Stimulated activated CD4-positive, alpha-beta T cell treated with anti-CD3 and anti-CD28 coated beads, Interleukin-2, amount 100 ng/mL, for 48 hours (primary cell): ENCODE results near the gene DDX41.
"Not testable (repeated sequence)": the region's sequence is repeated elsewhere in the genome, so short reads cannot be mapped to it uniquely, and the experiment has no call there.

Experiments
- DNase-seq, 2 donors: peaks; one replicate each; pipeline ENCODE4 v3.0.0-alpha.2; 2020

The DDX41 gene

DNA sequence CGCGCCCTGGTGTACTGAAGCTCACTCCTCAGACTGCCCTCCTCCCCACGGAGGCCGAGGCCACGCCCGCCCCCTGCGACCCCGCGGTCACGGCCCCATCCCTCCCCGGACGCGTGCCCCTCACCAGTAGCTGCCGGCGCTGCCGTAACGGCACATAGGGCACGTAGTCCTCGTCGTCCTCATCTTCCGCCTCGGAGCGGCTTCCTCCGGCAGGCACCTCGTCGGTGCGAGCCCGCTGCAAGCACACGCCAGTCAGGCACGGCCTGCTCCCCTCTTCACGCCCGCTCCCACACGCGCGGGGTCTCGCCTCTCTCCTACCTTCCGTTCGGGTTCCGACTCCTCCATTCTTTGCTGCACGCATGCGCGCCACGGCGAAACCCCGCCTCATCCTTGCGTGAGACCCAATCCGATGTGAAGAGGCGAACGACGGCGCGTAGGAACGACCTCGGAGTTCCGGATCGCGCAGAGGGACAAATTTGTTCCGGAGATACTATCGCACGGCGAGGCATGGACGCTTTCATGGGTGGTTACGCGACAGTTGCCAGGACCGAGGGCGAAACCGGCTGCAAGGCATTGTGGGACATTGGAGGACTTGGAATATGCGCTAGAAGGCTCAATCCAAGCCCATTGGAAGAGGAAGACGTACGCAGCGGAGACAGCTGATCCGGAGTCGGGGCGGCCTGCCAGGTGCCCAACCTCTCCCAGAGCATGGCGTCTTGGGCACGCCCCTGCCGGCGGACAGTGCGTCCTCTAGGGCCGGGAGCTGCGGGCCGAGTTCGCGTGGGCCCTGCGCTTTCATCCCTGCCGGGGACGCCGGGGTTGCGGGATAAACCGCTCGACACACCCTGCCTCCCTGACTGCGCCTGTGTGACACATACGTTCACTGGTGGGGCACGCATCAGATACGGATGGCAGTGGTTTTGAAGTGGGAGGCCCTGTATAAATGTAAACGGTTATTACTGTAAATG, at the start of gene DDX41:
Gene DDX41 (minus strand): TSS at position 361 of the 968 bp plus-strand sequence. CDS start 16 bp downstream, at position 345.
- DNase-seq, result peak; percentile 94 to 95

DNA sequence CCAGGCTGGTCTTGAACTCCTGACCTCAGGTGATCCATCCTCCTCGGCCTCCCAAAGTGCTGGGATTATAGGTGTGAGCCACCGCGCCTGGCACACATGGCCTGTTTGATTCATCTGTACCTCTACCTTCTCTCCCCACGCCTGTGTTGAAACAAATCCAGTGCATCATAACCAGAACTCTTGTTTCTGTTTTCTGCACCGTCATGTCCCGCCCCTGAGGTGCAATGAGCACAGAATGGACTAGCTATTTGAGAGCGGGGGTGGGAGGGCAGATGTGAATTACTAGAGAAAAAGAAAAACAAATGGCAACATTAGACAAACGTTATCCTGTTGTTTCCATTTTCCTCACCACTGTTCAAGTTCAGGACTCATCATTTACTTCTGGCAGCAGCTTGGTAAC, 48.3 kb upstream of the DDX41 start:
- DNase-seq, result no peak

DNA sequence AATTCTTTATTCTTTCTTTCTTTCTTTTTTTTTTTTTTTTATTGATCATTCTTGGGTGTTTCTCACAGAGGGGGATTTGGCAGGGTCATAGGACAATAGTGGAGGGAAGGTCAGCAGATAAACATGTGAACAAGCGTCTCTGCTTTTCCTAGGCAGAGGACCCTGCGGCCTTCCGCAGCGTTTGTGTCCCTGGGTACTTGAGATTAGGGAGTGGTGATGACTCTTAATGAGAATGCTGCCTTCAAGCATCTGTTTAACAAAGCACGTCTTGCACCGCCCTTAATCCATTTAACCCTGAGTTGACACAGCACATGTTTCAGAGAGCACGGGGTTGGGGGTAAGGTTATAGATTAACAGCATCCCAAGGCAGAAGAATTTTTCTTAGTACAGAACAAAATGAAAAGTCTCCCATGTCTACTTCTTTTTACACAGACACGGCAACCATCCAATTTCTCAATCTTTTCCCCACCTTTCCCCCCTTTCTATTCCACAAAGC, 42.7 kb upstream of the DDX41 start:
- DNase-seq, result not testable (repeated sequence)

DNA sequence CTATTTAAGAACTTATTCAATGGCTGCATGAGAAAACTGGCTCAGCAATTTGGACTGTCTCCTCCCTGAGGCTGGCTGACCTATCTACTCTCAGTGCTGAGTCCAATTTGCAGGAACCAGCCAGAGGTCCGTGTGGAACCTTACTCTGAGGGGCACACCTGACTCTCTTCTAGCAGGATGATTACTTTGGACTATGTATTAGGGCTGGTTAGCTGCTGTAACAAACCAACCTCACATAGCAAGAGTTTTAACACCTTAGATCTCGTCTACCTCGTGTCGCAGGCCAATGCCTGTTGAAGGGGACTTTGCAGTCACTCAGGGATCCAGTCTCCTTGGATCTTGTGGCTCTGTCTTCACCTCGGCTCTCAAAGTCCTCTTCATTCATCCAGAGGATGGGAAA, 41.0 kb upstream of the DDX41 start:
- DNase-seq, result no peak

DNA sequence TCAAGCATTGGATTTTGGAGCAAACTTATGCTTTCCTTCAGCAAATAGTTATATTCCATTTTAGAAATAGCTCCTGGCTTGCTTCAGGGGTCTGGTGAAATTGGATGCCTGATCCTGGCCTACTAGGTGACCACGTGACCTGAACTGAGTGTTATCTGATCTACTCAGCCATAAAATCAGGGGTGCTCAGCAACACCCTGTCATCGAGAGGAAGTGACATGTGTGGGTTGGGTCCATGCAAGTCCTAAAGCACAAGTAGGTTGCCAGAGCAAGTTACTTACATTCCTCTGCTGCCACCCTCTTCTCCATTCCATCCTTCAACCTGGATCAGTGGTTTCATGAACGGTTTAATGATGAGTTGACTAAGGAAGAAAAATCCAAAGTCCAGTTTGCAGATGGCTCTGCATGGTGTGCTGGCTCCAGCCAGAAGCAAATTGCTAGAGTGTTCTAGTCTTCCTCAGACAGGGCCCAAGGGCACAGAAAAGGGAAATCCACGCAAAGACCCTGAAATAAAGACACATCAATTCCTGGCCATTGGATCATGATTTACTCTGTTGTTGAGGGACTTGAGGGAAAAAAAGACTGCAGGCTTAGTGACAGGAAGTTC, 40.4 kb upstream of the DDX41 start:
- DNase-seq, result no peak

DNA sequence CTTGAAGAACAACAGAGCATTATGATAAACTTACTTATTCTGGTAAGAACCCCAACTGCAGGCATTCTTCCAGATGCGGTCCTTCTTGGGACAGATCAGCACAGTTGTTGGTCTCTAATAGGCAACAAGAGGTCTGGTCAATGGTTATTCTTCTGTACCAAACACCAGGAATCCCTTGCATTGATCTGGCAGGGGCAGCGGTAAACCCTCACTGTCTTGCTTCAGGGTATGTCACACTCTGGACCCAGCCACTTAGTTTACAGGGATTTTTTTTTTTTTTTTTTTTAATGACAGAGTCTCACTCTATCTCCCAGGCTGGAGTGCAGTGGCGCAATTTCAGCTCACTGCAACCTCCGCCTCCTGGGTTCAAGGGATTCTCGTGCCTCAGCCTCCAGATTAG, 38.9 kb upstream of the DDX41 start:
- no peak for DNase-seq

DNA sequence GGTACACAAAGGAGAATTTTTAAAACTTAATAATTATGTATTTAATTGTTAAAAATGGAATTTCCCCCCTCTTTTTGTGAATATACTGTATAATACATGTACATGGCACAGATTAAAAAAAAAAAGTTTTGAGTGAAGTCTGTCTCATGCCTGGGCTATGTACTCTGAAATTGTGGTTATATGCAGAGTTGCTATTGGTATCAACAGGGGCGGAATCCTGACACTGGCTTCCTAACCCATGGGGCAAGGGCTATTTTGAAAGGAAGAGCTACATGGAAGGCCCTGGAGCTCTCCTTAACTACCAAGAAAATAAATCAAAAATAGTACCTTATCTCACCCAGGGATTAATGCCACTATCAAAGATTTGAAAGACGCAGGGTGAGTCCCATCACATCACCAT, 38.5 kb upstream of the DDX41 start:
- DNase-seq, result no peak

DNA sequence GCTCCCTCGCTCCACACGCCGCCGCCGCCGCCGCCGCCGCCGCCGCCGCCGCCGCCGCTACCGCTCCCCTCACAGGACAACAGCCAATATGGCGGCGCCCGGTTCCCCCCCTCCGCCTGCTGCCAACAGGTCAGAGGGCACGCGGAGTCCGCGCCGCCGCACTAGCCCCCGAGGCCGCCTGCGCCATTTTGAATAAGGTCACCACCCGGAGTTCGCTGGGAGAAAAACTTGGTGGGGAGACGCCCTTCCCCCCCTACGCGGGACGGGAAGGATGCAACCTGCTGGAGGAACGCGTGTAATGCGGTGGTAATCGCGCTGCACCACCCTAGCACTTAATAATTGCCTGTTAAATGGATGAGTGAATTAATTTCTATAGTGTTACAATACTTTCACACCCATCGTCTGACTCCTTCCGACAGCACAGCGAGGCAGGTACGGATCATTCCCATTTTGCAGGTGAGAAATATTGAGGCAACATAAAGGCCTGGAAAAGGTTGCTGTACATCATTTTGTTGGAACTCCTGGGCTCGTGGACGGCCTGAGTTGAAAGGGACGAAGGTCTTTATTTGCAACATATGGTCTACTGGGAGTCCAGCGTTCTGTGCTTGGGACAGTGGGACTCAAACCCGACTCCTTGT, 37.8 kb upstream of the DDX41 start, which contains the start of gene FAM193B:
Gene FAM193B (minus strand): TSS at position 90 of the 638 bp plus-strand sequence. CDS start 105 bp downstream, outside the sequence.
- DNase-seq, result peak; percentile 93 to 94

DNA sequence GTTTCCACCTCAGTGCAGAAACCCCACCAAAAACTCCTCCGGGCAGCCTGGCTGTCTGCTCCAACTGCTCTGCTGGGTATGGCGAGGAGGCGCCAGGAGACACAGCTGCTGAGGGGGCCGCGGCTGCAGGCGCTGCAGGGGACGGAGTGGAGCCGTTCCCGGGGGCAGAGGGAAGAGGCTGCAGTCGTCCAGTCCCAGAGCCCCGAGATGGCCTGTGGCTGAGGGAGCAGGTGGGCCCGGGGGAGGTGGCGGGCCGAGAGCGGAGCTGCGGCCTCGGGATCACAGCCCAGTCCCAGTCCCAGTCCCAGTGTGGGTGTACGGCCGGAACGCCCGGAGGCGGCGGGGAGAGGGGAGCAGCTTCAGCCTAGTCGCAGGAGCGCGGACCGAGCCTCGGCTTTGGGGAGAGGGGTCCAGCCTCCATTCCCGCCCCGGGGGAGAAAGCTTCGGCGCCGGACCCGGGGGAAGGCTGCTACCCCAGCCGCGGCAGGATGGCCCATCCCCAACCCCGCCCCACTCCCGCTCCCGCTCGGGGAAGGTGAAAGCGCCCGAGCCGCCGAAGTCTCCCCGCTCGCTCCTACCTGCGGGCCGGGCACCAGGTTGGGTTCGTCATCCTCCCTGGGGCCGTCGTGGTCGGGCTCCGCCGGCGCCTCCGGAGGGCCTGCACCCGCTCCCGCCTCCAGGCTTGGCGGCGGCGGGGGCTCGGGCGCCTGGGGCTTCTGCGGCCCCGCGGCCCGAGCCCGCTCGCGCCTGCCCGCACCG, 37.1 kb upstream of the DDX41 start:
- peak; percentile 34 to 40 for DNase-seq

DNA sequence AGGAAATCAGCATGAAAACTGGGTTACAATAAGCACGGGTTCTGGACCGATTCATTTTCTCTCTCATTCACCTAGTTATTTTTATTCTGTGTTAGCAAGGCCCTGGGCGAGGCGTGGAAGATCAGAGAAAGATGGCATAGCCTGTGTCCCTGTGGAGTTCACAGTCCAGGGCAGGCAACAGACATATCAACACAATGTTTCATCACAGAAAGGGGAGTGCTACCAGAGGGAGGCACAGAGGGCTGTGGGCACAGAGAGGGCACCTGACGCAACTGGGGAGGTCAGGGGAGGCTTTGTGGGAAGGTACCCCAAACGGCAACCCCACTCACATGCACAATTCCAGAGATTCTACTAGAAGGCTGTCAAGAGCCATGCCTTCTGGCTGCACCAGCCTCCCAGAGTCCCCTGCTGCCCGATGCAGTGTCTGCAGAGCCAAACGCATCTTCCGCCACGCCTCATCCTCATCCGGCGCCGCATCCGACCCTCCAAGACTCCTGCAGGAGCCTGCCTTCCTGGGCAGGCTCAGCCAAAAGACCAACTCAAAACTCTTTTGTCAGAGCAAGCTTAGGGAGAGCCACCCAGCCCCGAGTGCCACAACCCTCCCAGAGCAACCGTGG, 36.2 kb upstream of the DDX41 start:
- no peak for DNase-seq

DNA sequence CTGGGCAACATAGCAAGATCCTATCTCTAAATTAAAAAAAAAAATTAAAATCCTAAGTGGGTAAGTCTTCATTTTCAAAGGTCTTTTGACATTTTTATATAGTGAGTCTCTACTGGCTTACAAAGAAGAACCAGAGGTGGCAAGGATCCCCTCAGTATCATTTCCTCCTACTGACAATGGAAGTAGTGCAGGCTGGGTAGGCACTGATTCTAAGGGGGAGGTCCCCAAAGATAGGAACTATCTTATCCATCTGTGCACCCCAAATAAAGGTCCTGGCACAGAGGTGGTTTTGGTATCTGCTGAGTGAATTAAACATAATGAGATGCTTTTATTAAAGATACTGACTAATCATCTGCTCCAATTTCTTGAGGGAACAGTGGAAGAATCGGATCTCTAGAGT, 33.4 kb upstream of the DDX41 start:
- no peak for DNase-seq

DNA sequence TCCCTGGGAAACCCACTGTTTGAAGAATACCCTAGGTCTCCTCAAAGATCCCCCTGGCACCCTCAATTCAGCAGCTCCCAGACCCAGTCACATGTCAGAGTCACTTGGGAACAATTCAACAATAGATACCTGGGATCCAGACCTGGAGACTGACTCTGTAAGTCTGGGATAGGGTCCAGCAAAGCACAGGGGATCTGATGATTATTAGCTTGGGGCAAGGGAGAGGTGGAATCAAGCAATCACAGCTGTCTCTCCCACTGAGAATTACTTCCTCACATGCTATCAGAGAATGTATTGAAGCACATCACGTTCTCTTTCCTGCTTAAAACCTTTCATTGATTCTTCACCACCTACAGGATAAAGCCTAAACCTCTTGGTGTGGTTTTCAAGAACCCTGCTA, 31.7 kb upstream of the DDX41 start:
- DNase-seq, result no peak

DNA sequence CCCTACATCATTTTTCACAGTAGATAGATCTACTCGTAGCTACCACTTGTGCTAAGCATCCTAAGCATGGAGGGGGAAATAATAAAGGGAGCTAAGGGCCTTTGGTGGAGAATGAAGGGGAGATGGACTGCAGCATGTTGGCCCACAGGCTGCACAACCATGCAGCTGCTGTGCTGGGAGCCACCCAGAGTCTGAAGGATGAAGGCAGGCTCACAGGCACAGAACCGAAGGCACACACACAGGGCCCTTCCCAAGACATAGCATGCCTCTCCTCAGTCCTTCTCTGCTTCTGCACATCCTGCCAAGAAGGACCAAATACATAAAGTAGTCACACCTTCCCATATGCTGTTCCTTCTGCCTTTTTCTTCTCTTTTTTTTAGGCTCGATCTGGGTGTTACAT, 31.0 kb upstream of the DDX41 start:
- DNase-seq, result no peak

DNA sequence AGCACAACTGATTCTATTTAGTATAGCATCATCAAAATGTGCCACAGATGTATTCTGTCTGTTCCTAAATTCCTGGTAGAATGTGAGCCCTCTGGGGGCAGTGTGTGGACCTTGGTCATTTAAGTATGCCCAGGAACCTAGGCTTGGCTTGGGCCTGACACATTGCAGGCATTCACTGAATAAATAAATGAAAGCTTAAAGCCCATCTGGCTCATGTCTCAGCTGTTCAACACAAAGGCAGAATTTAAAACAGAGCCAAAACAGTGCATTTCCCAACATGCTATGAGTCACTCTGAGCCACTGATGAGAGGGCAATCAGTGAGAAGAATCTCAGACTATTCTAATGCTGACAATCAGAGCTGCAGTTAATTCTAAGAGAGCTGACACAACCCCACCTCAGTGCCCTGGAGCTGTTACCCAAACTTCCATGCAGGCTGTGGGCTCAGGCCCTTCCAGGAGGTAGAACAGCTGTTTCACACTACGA, 29.5 kb upstream of the DDX41 start:
- no peak for DNase-seq

DNA sequence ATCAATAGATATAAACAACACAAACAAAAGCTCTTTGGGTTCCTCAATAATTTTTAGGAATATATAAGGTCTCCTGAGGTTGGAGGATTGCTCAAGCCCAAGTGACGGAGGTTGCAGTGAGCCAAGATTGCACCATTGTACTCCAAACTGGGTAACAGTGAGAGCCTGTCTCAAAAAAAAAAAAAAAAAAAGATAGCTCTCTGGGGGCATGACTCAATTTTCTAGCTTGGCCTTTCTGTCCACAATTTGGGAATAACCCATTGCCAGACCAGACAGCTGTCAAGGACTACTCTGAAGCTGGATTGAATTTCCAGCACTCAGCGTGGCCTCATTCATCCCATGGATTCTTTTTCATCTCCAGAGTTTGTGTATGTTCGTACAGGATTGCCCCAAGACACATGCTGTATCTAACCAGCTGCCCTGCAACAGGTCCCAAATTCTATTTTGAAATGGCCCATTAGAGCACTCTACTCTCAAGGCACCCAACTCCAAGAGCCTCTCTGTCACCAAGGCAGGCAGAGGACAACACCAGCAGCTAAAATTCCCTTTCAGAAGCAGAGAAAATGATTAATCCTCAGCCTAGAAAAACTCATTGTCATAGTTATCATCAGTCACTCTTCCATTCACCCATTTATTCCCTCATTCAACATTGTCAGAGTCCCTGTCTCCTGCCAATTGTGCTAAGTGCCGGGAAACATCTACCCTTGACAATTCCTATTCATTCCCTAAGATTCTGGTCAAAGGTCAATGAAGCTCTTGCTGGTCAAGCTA, 28.9 kb upstream of the DDX41 start:
- no peak for DNase-seq

DNA sequence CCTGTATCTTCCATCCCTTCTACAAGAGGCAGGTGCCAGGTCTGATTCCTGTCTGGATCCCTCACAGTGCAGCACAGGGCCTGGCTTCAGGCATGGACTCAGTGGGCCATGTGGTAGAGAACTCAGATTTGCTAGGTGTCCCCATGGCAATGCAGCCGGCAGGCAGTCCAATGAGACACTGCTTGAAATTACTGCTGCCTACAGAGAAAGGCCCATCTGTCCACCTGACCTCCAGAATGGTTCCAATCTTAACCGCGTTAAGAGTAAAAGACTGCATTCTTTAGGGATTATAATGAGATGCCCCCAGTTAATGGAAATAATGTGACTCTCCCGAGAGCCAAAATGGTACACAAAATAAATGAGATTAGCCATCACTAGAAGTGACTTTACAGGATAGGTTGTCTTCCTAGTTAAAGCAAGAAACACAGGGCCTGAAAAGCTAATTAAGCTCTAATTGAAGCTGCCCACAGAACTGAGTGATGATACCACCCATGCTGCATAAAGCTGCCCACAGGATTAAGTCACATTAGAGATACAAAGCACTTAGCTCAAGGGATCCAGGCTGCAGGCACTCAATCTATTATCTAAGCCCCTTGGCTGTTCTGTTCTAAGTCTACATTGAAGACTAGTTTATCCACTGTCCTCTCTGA, 26.2 kb upstream of the DDX41 start:
- no peak for DNase-seq

DNA sequence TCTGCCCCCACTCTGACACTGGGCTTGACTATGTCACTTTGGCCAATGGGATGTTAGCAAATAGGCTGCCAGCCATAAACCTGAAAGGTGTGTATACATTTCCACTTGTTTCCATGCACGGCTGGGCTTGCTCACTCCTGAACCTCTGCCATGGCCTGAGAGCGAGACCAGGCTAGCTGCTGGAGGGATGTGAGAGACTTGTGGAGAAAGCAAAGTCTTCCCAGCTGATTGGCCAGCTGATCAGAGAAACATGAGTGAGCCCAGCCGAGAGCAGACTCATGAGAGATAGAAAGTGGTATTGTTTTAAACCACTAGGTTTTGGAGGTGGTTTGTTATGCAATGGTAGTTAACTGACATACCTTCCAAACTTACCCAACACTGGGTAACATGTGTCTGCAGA, 23.7 kb upstream of the DDX41 start:
- DNase-seq, result no peak

DNA sequence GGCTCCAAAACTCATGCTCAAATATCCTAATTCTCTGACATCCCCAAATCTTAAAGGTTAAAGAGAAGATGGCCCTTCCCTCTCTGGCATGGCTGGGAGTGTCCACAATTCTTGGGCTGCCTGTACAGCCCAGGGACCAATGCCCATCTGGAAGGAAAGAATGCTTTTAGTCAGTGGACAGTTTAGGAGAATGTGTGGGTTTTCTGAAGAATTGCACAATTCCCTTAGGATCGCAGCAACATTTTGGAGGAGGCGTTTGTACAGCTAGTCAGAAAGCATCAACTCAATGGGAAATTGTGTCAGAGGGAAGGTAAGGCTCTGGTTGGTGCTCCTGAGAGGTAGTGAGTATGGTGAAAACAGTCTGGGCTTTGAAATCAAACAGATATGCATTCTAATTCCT, 22.6 kb upstream of the DDX41 start:
- no peak for DNase-seq

DNA sequence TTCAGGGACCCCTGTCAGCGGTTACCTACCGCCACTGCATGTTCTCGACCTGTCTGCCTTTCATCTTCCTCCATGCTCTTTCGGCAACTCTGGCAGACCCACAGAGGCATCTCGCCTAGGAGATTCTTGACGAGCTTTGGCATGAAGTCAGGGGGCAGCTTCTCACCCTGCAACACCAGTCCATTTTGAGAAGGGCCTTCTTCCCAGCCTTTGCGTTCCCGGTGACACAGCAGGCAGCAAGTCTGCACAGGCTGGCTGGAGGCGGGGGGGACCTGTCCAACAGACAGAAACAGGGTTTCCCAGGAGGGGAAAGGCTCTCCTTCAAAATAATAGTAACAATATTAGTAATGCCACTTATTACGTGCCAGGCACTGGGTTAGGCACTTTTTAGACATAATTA, 22.1 kb upstream of the DDX41 start:
- no peak for DNase-seq
